HEK293 (cell line): ENCODE results near the gene VSTM4.
A peak's percentile ranks its signal among the peaks of the same experiment; 100 is the strongest.

Source experiments
- CTCF ChIA-PET: fragments of 350-600 bp; formaldehyde crosslinking; extraction: SDS; loops from one replicate; lab custom pipeline; 2021; ENCODE audit warnings: antibody characterized with exemption; lab: Yijun Ruan, JAX
- POLR2A ChIA-PET: fragments of 300-600 bp; formaldehyde crosslinking; extraction: SDS; loops from one replicate; lab custom pipeline; 2020; ENCODE audit warnings: antibody characterized with exemption, inconsistent platforms; lab: Yijun Ruan, JAX
- H3K27ac ChIP-seq: fragments of 200-500 bp; sonication (Bioruptor generic); 2 replicates; pipeline ENCODE4 v1.5.1; 2014; ENCODE audit warnings: low read depth, low read length, control low read depth, inconsistent platforms; ENCODE audit errors: extremely low read depth
- H3K36me3 ChIP-seq, 2 experiments: fragments of 200-500 bp in 1 of 2; sonication (Bioruptor generic) in 1 of 2; 1 replicate in 1 of 2; 2 replicates in 1 of 2; pipeline ENCODE4 v1.5.1; 2014 to 2017; ENCODE audit warnings: inconsistent platforms in 2 of 2, low read length in 2 of 2; ENCODE audit not compliant: control insufficient read depth in 2 of 2, insufficient read depth in 1 of 2
- H3K4me1 ChIP-seq: fragments of 200-500 bp; sonication (Bioruptor generic); 2 replicates; pipeline ENCODE4 v1.5.1; 2014; ENCODE audit warnings: mild to moderate bottlenecking, low read length, inconsistent platforms; ENCODE audit not compliant: control insufficient read depth, insufficient read depth
- H3K4me3 ChIP-seq: 2 replicates; pipeline ENCODE4 v1.5.1; 2011; ENCODE audit warnings: low read depth, mild to moderate bottlenecking, control low read depth, low read length, moderate library complexity
- H3K9me3 ChIP-seq: fragments of 200-500 bp; sonication (Bioruptor generic); 2 replicates; pipeline ENCODE4 v1.5.1; 2014; ENCODE audit warnings: low read depth, low read length, inconsistent platforms; ENCODE audit not compliant: control insufficient read depth, insufficient read depth
- ELK4 ChIP-seq: IDR thresholded peaks from 2 replicates; pipeline ENCODE4 v1.6.1; 2011; ENCODE audit warnings: mild to moderate bottlenecking, low read depth, low read length, borderline replicate concordance
- KLF16 ChIP-seq: fragments of 450-650 bp; formaldehyde crosslinking; IDR thresholded peaks from 2 replicates; pipeline ENCODE4 v1.5.1; 2017; ENCODE audit warnings: missing biosample characterization, missing genetic modification characterization
- OVOL3 ChIP-seq: fragments of 450-650 bp; formaldehyde crosslinking; IDR thresholded peaks from 2 replicates; pipeline ENCODE4 v1.5.1; 2016; ENCODE audit warnings: missing biosample characterization, missing genetic modification characterization
- REPIN1 ChIP-seq: fragments of 450-650 bp; formaldehyde crosslinking; IDR thresholded peaks from 2 replicates; pipeline ENCODE4 v1.5.1; 2017; ENCODE audit warnings: missing biosample characterization, missing genetic modification characterization, low read depth
- SCRT2 ChIP-seq: fragments of 450-650 bp; formaldehyde crosslinking; IDR thresholded peaks from 2 replicates; pipeline ENCODE4 v1.5.1; 2016; ENCODE audit warnings: missing biosample characterization, missing genetic modification characterization
- SETDB1 ChIP-seq: IDR thresholded peaks from one replicate; pipeline ENCODE4 v1.6.1; 2017; ENCODE audit warnings: mild to moderate bottlenecking, low read length, moderate library complexity, mixed read lengths; ENCODE audit not compliant: insufficient read length
- TCF7L2 ChIP-seq: IDR thresholded peaks from 2 replicates; pipeline ENCODE4 v1.6.1; 2011; ENCODE audit warnings: low read depth, mild to moderate bottlenecking, inconsistent platforms, low read length, moderate library complexity, borderline replicate concordance
- TRIM28 ChIP-seq: IDR thresholded peaks from 2 replicates; pipeline ENCODE4 v1.6.1; 2011; ENCODE audit warnings: low read length, control low read depth, borderline replicate concordance
- YY1 ChIP-seq: fragments of 450-650 bp; formaldehyde crosslinking; IDR thresholded peaks from 2 replicates; pipeline ENCODE4 v1.5.1; 2018; ENCODE audit warnings: missing biosample characterization, missing genetic modification characterization
- ZNF114 ChIP-seq: fragments of 450-650 bp; formaldehyde crosslinking; IDR thresholded peaks from 2 replicates; pipeline ENCODE4 v1.5.0; 2017; ENCODE audit warnings: missing biosample characterization, missing genetic modification characterization
- ZNF133 ChIP-seq: fragments of 450-650 bp; formaldehyde crosslinking; IDR thresholded peaks from 2 replicates; pipeline ENCODE4 v1.5.1; 2016; ENCODE audit warnings: missing biosample characterization, missing genetic modification characterization
- ZNF184 ChIP-seq: fragments of 450-650 bp; IDR thresholded peaks from 2 replicates; pipeline ENCODE4 v1.5.1; 2018; ENCODE audit warnings: missing biosample characterization, mild to moderate bottlenecking, missing genetic modification characterization
- ZNF239 ChIP-seq: fragments of 450-650 bp; formaldehyde crosslinking; IDR thresholded peaks from 2 replicates; pipeline ENCODE4 v1.5.1; 2016; ENCODE audit warnings: missing biosample characterization, missing genetic modification characterization
- ZNF311 ChIP-seq: fragments of 450-650 bp; formaldehyde crosslinking; IDR thresholded peaks from 2 replicates; pipeline ENCODE4 v1.5.1; 2017; ENCODE audit warnings: missing biosample characterization, missing genetic modification characterization, borderline replicate concordance
- ZNF423 ChIP-seq: fragments of 450-650 bp; formaldehyde crosslinking; IDR thresholded peaks from 2 replicates; pipeline ENCODE4 v1.5.1; 2016; ENCODE audit warnings: missing biosample characterization, missing genetic modification characterization
- ZNF501 ChIP-seq: fragments of 450-650 bp; formaldehyde crosslinking; IDR thresholded peaks from 2 replicates; pipeline ENCODE4 v1.5.1; 2016; ENCODE audit warnings: missing biosample characterization, missing genetic modification characterization
- ZNF521 ChIP-seq: fragments of 450-650 bp; formaldehyde crosslinking; IDR thresholded peaks from 2 replicates; pipeline ENCODE4 v1.5.1; 2017; ENCODE audit warnings: missing biosample characterization, mild to moderate bottlenecking, missing genetic modification characterization
- ZNF791 ChIP-seq: fragments of 450-650 bp; formaldehyde crosslinking; IDR thresholded peaks from 2 replicates; pipeline ENCODE4 v1.5.1; 2016; ENCODE audit warnings: missing biosample characterization, missing genetic modification characterization
- ZSCAN30 ChIP-seq: fragments of 450-650 bp; IDR thresholded peaks from 2 replicates; pipeline ENCODE4 v1.5.1; 2018; ENCODE audit warnings: missing biosample characterization, mild to moderate bottlenecking, missing genetic modification characterization, moderate library complexity
- TF ChIP-seq, protein P1 (sequence below): fragments of 450-650 bp; formaldehyde crosslinking; IDR thresholded peaks from 2 replicates; pipeline ENCODE4 v1.5.1; 2016; ENCODE audit warnings: missing biosample characterization, missing genetic modification characterization
- TF ChIP-seq, protein P2 (sequence below): fragments of 450-650 bp; formaldehyde crosslinking; IDR thresholded peaks from 2 replicates; pipeline ENCODE4 v1.5.1; 2017; ENCODE audit warnings: missing biosample characterization, missing genetic modification characterization

The VSTM4 gene

DNA sequence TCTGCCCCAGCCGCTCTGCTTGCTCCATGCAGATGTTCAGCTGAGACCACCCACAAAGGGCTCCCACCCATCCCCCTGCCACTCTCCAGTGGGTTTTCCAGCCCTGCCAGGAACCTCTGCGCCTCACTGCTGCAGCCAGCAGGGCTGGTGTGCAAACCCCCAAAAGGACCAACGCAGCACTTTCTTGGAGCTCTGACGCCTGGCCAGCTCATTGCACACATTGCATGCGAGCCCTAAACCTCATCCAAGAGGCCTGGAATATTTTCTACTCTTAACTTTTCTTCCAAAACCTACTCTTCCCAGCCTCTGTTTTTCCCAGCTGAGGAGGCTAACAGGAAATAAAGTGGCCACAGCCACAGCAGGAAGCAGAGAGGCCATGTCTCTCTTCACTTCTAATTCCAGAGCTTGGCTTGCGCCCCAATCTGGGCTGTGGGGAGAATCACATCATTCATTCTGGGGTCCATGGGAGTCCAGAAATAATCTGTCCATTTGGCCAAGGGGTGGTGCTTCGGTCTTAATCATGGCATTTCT, 23.1 kb upstream of the VSTM4 start:
- POLR2A ChIA-PET, result no interaction called here
- H3K4me1 ChIP-seq, result no peaks in the 10 kb centered on the region
- H3K9me3 ChIP-seq, result no peaks in the 10 kb centered on the region
- CTCF ChIA-PET, result no interaction called here
- no peak for TF ChIP-seq ZNF114
- no peak for TF ChIP-seq SCRT2 (tag by site-specific recombination)
- no peak for TF ChIP-seq ZSCAN30 (tag by site-specific recombination)
- no peak for TF ChIP-seq ZNF133 (tag by site-specific recombination)
- no peak for TF ChIP-seq KLF16 (tag by site-specific recombination)
- no peak for TF ChIP-seq TCF7L2
- TF ChIP-seq, protein P1, sequence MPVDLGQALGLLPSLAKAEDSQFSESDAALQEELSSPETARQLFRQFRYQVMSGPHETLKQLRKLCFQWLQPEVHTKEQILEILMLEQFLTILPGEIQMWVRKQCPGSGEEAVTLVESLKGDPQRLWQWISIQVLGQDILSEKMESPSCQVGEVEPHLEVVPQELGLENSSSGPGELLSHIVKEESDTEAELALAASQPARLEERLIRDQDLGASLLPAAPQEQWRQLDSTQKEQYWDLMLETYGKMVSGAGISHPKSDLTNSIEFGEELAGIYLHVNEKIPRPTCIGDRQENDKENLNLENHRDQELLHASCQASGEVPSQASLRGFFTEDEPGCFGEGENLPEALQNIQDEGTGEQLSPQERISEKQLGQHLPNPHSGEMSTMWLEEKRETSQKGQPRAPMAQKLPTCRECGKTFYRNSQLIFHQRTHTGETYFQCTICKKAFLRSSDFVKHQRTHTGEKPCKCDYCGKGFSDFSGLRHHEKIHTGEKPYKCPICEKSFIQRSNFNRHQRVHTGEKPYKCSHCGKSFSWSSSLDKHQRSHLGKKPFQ (tag by site-specific recombination), result no peak
- no peak for TF ChIP-seq TRIM28
- no peak for TF ChIP-seq REPIN1 (tag by site-specific recombination)
- no peak for TF ChIP-seq ZNF311 (tag by site-specific recombination)
- TF ChIP-seq ZNF423 (tag by site-specific recombination), result no peak
- no peak for TF ChIP-seq ZNF521 (tag by site-specific recombination)
- no peak for TF ChIP-seq ZNF791
- TF ChIP-seq ZNF239 (tag by site-specific recombination), result no peak
- no peak for TF ChIP-seq YY1 (tag by site-specific recombination)
- TF ChIP-seq ZNF501 (tag by site-specific recombination), result no peak
- no peak for TF ChIP-seq ELK4
- H3K36me3 ChIP-seq, result no peaks in the 10 kb centered on the region
- H3K27ac ChIP-seq, result no peak overlapping the region
- no peak overlapping the region for H3K4me3 ChIP-seq

- TF ChIP-seq, protein P2, sequence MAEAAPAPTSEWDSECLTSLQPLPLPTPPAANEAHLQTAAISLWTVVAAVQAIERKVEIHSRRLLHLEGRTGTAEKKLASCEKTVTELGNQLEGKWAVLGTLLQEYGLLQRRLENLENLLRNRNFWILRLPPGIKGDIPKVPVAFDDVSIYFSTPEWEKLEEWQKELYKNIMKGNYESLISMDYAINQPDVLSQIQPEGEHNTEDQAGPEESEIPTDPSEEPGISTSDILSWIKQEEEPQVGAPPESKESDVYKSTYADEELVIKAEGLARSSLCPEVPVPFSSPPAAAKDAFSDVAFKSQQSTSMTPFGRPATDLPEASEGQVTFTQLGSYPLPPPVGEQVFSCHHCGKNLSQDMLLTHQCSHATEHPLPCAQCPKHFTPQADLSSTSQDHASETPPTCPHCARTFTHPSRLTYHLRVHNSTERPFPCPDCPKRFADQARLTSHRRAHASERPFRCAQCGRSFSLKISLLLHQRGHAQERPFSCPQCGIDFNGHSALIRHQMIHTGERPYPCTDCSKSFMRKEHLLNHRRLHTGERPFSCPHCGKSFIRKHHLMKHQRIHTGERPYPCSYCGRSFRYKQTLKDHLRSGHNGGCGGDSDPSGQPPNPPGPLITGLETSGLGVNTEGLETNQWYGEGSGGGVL (tag by site-specific recombination), result no peak
- TF ChIP-seq SETDB1, result peak; percentile 4
- no peak for TF ChIP-seq OVOL3
- TF ChIP-seq ZNF184 (tag by site-specific recombination), result peak; percentile 85
- Histone ChIP-seq H3K36me3 (no peaks in the 10 kb centered on the region), H3K4me3 (no peak overlapping the region), H3K9me3 (no peaks in the 10 kb centered on the region), H3K4me1 (no peaks in the 10 kb centered on the region), H3K27ac (no peak overlapping the region)
- ChIA-PET CTCF (no interaction called here), POLR2A (no interaction called here)
Measured at GRCh38 chr10:49136525-49136924, 21.2 kb upstream of the VSTM4 start.
